Cardiac fibroblast (primary cell): ENCODE results near the gene ERG.
A peak's percentile ranks its signal among the peaks of the same experiment; 100 is the strongest.

Experiments used
- DNase-seq, 2 donors: peaks; one replicate each; pipeline versions ENCODE4 v3.0.0 to v3.0.0-alpha.2; 2010; ENCODE audit warnings: low read depth in 2 of 2
- H3K4me3 ChIP-seq, 2 donors: replicated peaks in 1 of 2; 1 replicate in 1 of 2; 2 replicates in 1 of 2; pipeline ENCODE4 v1.5.1; 2011; ENCODE audit warnings: low read depth in 2 of 2, low read length in 2 of 2, mild to moderate bottlenecking in 2 of 2, moderate library complexity in 1 of 2
- TF ChIP-seq, protein P1 (sequence below): IDR thresholded peaks from one replicate; pipeline ENCODE4 v1.5.1; 2011; ENCODE audit warnings: low read depth, mild to moderate bottlenecking, low read length, inconsistent platforms

The ERG gene

DNA sequence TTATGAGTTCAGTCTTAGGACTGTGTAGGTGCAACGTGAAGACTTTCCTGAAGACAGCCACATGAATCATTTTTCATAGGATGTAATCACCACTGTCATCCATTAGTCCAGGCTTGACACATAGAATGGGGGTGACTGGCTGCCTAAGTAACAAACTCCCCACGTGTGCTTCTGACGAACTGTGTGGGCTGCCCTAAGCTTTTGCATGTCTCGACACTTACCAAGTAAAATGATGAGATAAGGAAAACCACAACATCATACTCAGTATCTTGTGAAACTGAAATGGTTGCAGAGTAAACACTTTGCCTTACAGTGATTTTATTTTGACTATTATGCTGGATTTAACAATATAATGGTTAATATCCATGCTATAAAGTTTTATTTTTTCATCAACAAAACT is 19.5 kb downstream of the ERG start:
- TF ChIP-seq, protein P1, sequence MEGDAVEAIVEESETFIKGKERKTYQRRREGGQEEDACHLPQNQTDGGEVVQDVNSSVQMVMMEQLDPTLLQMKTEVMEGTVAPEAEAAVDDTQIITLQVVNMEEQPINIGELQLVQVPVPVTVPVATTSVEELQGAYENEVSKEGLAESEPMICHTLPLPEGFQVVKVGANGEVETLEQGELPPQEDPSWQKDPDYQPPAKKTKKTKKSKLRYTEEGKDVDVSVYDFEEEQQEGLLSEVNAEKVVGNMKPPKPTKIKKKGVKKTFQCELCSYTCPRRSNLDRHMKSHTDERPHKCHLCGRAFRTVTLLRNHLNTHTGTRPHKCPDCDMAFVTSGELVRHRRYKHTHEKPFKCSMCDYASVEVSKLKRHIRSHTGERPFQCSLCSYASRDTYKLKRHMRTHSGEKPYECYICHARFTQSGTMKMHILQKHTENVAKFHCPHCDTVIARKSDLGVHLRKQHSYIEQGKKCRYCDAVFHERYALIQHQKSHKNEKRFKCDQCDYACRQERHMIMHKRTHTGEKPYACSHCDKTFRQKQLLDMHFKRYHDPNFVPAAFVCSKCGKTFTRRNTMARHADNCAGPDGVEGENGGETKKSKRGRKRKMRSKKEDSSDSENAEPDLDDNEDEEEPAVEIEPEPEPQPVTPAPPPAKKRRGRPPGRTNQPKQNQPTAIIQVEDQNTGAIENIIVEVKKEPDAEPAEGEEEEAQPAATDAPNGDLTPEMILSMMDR, result no peak
- H3K4me3 ChIP-seq, result no peak overlapping the region
- peak; percentile 74 to 80 for DNase-seq

DNA sequence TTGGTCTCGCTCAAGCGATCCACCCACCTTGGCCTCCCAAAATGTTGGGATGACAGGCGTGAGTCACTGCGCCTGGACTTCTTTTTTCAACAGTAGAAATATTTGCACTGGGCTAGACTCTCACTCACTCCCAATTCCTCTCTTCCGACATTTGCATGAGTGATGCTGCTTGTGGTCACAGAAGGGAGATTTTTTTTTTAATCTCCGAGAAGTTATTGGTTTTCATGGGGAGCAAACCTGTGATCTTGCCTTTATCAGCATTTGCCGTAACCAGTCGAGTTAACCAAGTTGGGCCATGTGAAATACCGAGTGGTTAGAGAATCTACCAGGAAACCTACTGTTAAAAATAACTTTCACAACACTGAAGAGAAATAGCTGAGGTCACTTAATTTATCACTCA is 21.1 kb downstream of the ERG start:
- no peak overlapping the region for H3K4me3 ChIP-seq
- TF ChIP-seq, protein P1, result no peak
- DNase-seq, result no peak

DNA sequence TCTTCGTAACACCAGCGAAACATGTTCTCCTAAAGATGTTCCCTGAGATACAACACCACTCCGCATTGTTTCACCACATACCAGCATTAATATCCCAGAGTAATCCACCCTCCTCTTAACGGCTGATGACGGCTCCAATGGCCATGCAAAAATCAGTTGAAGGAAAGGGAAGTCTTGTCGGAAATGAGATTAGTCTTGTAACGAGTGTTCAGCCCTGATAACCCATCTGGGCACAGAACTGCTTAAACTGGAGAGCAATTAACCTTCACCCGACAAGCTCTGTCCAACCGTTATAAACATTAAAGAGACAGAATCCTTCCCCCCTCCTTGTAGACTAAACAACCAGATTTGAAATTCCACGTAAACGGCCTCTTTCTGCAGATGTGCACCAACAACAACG is 21.9 kb downstream of the ERG start:
- H3K4me3 ChIP-seq, result no peak overlapping the region
- TF ChIP-seq, protein P1, result no peak
- peak in 1 of 2 donors; percentile 30 for DNase-seq

DNA sequence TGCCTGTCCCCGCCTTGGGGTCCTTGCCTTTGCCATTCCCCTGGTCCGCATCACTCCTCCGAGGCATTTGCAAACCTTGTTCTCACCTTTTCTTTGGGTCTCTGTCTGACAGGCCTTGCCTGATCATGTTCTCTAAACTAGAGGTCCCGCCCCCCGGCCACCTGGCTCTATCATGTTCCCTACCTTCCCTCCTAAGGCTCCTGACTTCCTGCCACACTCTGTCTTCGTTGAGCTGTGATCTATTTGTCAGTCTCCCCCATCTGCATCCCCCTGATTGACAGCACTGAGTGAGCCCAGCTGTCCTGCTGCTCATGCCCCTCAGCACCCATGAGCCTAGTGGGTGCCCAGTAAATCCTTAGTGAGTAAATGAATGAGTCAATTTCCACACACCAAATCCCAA is 22.8 kb downstream of the ERG start:
- no peak for DNase-seq
- H3K4me3 ChIP-seq, result no peak overlapping the region
- TF ChIP-seq, protein P1, result no peak

DNA sequence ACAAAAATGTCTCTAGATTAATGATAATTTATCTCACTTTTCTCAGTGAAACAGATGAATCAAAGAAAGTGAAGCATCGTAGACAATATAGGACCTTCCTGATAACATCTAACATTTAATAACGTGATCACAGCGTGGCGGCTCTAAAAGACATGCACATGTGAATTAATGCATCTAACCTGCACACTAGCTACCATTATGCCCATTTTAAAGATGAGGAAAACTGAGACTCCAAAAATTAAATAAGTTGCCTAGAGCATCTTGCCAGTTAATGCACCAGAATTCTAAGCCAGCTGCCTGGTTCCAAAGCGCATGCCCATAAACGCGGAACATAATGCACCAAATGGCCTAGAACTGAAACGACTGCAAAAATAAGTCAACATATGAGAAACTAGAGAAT is 23.5 kb downstream of the ERG start:
- TF ChIP-seq, protein P1, result no peak
- no peak for DNase-seq
- H3K4me3 ChIP-seq, result no peak overlapping the region

DNA sequence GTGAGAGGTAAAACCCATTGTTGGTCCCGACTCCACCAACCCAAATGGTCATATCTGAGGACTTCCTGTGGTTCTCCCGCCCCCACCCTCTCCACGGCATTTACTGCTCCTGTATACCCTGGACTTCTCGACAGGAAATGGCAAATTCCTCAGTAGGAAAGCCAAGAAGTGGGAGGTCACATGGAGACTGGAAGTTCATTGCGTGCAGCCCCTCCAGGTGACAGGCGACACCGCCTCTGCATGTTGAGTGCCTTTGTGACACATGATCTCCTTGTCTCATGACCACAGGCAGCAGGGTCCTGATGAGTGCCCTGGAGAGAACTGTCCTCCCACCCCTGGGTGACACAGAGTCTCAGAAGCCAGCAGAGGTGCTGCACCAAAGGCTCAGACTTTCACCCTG is 24.2 kb downstream of the ERG start:
- DNase-seq, result no peak
- TF ChIP-seq, protein P1, result no peak
- H3K4me3 ChIP-seq, result no peak overlapping the region

DNA sequence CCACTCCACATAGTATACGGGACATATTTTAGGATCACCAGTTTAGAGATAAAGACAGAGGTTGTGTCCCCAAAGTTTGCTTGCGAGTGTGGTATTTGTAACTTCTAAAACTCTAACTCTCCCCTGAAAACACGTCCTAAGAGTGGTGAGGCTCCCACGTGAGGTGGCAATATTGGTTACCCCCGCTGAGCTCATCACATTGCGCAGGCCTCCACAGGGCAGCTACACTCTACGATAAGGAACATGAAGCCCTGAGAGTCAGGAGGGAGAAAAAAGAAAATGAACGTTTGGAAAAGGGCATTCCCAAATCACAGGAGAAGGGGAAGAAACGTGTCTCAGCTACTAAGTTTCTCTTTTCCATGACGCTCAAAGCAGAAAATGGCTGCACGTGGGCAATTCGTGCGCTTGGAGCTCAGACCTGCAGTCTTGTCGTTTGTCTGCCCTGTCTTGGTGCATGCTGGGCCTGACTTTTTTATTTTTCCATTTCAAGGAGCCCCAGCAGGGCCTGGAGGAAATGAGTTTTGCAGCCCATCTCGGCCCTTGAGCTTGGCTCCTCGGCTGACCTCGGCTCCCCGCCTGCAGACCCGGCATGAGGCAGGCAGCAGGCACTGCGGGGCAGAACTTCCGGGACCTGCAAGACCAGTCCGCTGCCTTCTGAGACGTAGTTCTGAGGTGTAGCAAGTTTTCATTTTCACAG is 25.7 kb downstream of the ERG start:
- DNase-seq, result no peak
- no peak overlapping the region for H3K4me3 ChIP-seq
- TF ChIP-seq, protein P1, result no peak
